ENCODE results near the gene D2HGDH. TPM values are rescaled to one million over a fixed set of nuclear protein-coding genes. Genes with fewer than 3 reads are reported as not detected.

Gene D2HGDH
- total and polyA plus RNA-seq, 2 of the 13 experiments (the other 11 are each of a cell fraction or from before 2014, with no cell fraction given): 19.2 to 20.3 TPM

GRCh38 chr2:241701399-241702154, 32.9 kb upstream of the D2HGDH start, which contains the start of gene ING5 (continued):
- TF ChIP-seq ZBTB46 (CRISPR knock-in tag; IDR thresholded peaks at IDR 0.05; ENCODE audit: borderline replicate concordance) (peak; percentile 94), TAF15 (IDR thresholded peaks at IDR 0.05; ENCODE audit: low read depth, low read length, poor library complexity, severe bottlenecking) (no peak), JDP2 (CRISPR knock-in tag; IDR thresholded peaks at IDR 0.05; ENCODE audit: borderline replicate concordance) (0 out of 2 replicates have a peak, but pooled peaks have one; percentile 15), GLI4 (CRISPR knock-in tag; IDR thresholded peaks at IDR 0.05; ENCODE audit: borderline replicate concordance) (peak; percentile 48; the same call in 1 of the 2 replicates), ZMYM3 (CRISPR knock-in tag; IDR thresholded peaks at IDR 0.05) (no peak), ZNF788 (CRISPR knock-in tag; IDR thresholded peaks at IDR 0.05; ENCODE audit: borderline replicate concordance) (peak; percentile 43; the same call in 1 of the 2 replicates), SMYD3 (CRISPR knock-in tag; IDR thresholded peaks at IDR 0.05) (peak; percentile 73; the same call in 1 of the 2 replicates), PTBP1 (IDR thresholded peaks at IDR 0.05; ENCODE audit: low read depth, low read length, poor library complexity, severe bottlenecking) (no peak), GMEB1 (CRISPR knock-in tag; IDR thresholded peaks at IDR 0.05; ENCODE audit: borderline replicate concordance) (peak; percentile 76; the same call in 1 of the 2 replicates), SUZ12 (IDR thresholded peaks at IDR 0.05; ENCODE audit: low read depth, low read length) (no peak), GABPB1 (CRISPR knock-in tag; IDR thresholded peaks at IDR 0.05) (peak; percentile 89), ZNF350 (CRISPR knock-in tag; IDR thresholded peaks at IDR 0.05; ENCODE audit: borderline replicate concordance, low read depth) (no peak), MXD3 (CRISPR knock-in tag; IDR thresholded peaks at IDR 0.05) (peak; percentile 97), HMG20B (CRISPR knock-in tag; conservative IDR thresholded peaks at IDR 0.05) (no peak), PHF21A (CRISPR knock-in tag; IDR thresholded peaks at IDR 0.05) (peak; percentile 80), ZNF687 (CRISPR knock-in tag; IDR thresholded peaks at IDR 0.05) (peak; percentile 98), ATAD3A (CRISPR knock-in tag; IDR thresholded peaks at IDR 0.05) (0 out of 2 replicates have a peak, but pooled peaks have one; percentile 71), ZSCAN12 (CRISPR knock-in tag; IDR thresholded peaks at IDR 0.05) (peak; percentile 90), SALL1 (CRISPR knock-in tag; IDR thresholded peaks at IDR 0.05) (peak; percentile 52; the same call in 1 of the 2 replicates), CBFB (CRISPR knock-in tag; IDR thresholded peaks at IDR 0.05) (no peak; the same call in 1 of the 2 replicates), FOXP1 (IDR thresholded peaks at IDR 0.05) (no peak), FOXP1 (CRISPR knock-in tag; IDR thresholded peaks at IDR 0.05) (no peak), ERF (CRISPR knock-in tag; IDR thresholded peaks at IDR 0.05) (peak; percentile 81)

Measured in HepG2 (cell line).